ENCODE data around the gene MFRP.

MFRP gene

DNA sequence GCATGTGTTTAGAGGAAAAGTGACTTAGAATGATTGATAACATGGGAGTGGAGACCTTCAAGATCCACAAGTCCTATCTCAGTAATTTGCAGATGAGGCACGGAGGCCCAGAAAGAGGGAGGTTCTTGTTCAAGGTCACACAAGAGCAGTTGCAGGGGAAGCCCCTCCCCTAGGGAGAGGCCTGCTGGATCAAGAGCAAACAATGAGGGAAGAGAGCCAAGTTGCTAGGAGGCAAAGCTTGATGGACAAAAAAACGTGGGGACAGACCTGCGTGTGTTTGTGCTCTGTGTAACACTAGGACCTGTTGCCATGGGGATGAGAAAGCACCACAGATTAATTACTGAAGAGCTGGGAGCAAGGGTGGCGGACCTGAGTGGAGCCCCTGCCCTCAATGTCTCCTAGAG is 6.4 kb upstream of the MFRP start:
- FAIRE-seq (peak; percentile 46), DNase-seq (ENCODE audit: insufficient read length, low spot score) (no peak)
- TF ChIP-seq, protein P1, sequence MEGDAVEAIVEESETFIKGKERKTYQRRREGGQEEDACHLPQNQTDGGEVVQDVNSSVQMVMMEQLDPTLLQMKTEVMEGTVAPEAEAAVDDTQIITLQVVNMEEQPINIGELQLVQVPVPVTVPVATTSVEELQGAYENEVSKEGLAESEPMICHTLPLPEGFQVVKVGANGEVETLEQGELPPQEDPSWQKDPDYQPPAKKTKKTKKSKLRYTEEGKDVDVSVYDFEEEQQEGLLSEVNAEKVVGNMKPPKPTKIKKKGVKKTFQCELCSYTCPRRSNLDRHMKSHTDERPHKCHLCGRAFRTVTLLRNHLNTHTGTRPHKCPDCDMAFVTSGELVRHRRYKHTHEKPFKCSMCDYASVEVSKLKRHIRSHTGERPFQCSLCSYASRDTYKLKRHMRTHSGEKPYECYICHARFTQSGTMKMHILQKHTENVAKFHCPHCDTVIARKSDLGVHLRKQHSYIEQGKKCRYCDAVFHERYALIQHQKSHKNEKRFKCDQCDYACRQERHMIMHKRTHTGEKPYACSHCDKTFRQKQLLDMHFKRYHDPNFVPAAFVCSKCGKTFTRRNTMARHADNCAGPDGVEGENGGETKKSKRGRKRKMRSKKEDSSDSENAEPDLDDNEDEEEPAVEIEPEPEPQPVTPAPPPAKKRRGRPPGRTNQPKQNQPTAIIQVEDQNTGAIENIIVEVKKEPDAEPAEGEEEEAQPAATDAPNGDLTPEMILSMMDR (IDR thresholded peaks at IDR 0.05; ENCODE audit: insufficient read depth, missing control alignments) = no peak

DNA sequence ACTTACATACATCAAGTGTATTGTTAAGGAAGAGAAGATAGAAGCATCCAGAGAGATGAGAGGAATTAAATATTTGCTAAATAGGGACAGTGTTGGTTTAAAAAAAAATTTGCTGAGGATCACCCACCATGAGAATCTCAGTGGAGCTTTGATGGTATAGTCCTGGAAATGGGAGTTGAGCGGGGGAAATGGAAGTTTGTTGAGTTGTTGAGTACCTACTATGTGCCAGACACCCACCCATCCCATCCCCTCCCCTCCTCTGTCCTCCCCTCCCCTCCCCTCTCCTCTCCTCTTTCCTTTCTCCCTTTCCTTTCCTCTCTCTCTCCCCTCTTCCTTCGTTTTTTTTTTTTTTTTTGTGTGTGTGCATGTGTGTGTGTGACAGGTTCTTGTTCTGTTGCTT is 4.7 kb upstream of the MFRP start:
- DNase-seq (ENCODE audit: insufficient read length, low spot score) (no peak), FAIRE-seq (no peak)
- TF ChIP-seq, protein P1 (IDR thresholded peaks at IDR 0.05; ENCODE audit: insufficient read depth, missing control alignments) = no peak

DNA sequence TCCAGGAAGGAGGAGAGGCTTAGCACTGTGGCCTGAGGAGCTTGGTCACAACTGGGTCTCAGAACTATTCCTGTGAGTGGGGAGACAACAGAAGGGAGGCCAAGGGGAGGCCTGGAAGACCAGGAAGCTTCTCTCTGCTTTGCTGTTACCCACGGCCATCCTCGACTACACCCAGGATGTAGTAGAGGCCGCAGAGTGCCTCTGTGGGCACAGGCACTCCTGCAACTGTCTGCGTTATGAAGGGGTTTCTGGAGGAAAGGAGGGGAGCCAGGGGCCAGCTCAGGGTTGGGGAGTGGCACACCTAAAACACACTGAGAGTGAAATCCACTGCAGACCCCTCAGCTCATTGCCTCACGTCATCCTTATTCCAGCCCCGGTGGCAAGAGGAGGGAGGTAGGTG is 3.8 kb upstream of the MFRP start:
- DNase-seq (ENCODE audit: insufficient read length, low spot score) = no peak
- no peak for FAIRE-seq
- TF ChIP-seq, protein P1 (IDR thresholded peaks at IDR 0.05; ENCODE audit: insufficient read depth, missing control alignments) = no peak

DNA sequence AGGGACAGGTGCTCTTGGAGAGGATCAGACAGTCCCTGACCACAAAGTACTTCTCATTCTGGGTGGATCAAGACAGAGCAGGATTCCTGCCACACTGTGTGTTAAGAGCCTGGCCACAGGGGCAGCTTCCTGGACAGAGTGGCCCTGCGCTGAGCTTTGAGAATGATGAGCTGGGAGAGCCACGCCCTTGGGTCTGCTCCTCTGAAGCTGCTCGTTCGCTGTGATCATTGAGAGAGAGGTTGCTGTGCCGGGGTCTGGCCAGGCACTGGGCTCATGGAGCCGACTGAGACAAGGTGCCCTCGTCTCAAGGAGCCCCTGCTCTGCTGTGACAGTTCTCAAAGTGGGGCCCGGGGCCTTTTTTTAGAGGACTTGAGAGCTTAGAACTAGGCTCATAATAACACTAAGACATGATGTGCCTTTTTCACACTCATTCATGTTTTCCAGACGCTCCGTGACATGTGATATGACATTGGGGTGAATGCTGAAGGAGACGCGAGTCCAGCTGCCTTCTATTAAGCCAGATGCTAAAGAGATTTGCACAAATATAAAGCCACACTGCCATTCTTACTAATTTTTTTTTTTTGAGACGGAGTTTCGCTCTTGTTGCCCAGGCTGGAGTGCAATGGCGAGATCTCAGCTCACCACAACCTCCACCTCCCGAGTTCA is 1.6 kb upstream of the MFRP start:
- FAIRE-seq = no peak
- TF ChIP-seq, protein P1 (IDR thresholded peaks at IDR 0.05; ENCODE audit: insufficient read depth, missing control alignments) = no peak
- DNase-seq (ENCODE audit: insufficient read length, low spot score) = no peak

DNA sequence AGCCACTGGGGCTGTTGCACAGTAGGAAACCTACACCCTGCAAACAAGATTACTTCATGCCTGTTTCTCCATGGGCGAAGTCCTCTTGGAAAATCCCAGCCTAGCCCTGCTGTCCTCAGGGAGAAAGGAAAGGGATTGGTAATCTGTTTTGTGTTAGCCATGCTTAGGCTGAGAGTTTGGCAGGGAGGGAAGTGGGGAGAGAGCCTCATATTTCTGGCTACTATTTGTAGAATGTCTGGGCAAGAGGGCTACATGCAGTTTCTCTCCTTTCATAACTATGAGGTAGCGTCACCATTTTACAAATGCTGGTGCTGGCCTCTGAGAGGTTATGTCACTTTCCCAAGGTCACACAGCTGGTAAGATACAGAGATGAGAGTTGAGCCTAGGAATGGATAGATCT is 737 bp upstream of the MFRP start:
- no peak for DNase-seq (ENCODE audit: insufficient read length, low spot score)
- no peak for FAIRE-seq
- TF ChIP-seq, protein P1 (IDR thresholded peaks at IDR 0.05; ENCODE audit: insufficient read depth, missing control alignments) = no peak

DNA sequence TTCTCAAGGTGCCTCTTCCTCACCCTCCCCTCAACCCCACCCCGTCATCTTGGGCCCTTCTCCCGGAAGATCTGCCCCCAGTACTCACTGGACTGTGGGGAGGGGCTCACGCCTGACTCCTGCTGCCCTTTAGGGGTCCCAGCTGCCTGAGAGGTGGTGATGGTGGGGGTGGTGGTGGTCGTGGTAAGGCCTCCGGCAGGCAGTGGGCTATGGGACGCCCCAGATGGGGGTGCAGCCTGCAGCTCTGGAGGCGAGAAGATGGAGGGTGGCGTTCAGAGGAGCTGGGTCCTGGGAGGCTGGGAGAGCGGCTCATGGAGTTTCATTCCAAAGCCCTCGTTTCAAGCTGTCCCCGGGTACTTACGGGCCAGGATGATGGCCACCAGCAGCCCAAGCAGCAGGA is 820 bp downstream of the MFRP start:
- TF ChIP-seq, protein P1 (IDR thresholded peaks at IDR 0.05; ENCODE audit: insufficient read depth, missing control alignments) = no peak

DNA sequence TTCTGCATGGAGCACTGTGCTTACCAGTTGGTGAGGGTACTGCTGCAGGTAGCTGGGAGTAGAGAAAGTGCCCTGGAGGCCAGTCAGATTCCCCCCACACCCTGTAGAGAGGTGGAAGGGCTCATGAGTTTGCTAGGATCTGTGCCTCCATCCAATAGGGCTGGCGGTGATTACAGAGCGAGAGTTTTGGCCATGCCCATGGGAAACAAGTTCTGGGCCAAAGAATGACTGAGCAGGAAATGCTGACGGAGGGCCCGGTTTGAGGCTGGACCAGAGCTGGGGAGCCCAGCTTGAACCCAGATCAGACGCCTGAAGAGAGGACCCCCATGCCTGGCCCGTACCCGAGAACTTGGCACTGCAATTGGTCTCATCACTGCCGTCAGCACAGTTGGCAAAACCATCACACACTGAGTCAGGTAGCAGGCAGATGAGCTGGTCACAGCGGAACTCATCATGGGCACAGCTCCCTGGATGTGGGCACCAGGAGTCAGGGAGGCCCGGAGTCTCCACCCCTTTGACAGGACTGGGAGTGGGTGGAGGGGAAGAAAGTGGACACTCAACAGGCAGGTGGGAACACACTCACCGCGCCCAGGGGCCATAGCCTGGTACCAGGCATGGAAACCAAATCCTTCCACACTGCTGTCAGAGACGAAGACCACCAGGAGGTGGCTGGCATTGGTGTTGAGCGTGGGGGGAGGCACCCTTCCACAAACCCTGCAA is 2.1 kb downstream of the MFRP start:
- TF ChIP-seq, protein P1 (IDR thresholded peaks at IDR 0.05; ENCODE audit: insufficient read depth, missing control alignments) = no peak
- FAIRE-seq (no peak), DNase-seq (ENCODE audit: insufficient read length, low spot score) (no peak)

More for the DNA sequence above, 820 bp downstream of the MFRP start:
- DNase-seq (ENCODE audit: insufficient read length, low spot score) (no peak), FAIRE-seq (no peak)
